ENCODE results near the gene PON1.
A peak's percentile ranks its signal among the peaks of the same experiment; 100 is the strongest.

The PON1 gene

GRCh38 chr7:95316588-95316987 lies 7.7 kb downstream of the PON1 start:
- DNase-seq, result no peak

- no peak for DNase-seq
These were observed 11.8 kb downstream of the PON1 start for GRCh38 chr7:95312561-95312960.

- DNase-seq, result no peak
These were observed 12.9 kb downstream of the PON1 start for GRCh38 chr7:95311389-95311788.

GRCh38 chr7:95309951-95310350 lies 14.4 kb downstream of the PON1 start:
- no peak for DNase-seq

- DNase-seq, result no peak
These were observed 19.3 kb downstream of the PON1 start for GRCh38 chr7:95304990-95305389.

- no peak for DNase-seq
These were observed 21.1 kb downstream of the PON1 start for GRCh38 chr7:95303013-95303905.

- DNase-seq, result no peak
These were observed 26.2 kb downstream of the PON1 start for GRCh38 chr7:95298091-95298490.

GRCh38 chr7:95297041-95297440 lies 27.3 kb downstream of the PON1 start:
- no peak for DNase-seq

- DNase-seq, result no peak
These were observed 27.9 kb downstream of the PON1 start for GRCh38 chr7:95296456-95296855.

- no peak for DNase-seq
These were observed 28.9 kb downstream of the PON1 start for GRCh38 chr7:95295397-95295796.

GRCh38 chr7:95290166-95290830 lies 34.0 kb downstream of the PON1 start:
- no peak for DNase-seq

GRCh38 chr7:95286096-95286495 lies 38.2 kb downstream of the PON1 start:
- no peak for DNase-seq

GRCh38 chr7:95279417-95279816 lies 44.9 kb downstream of the PON1 start:
- no peak for DNase-seq

- no peak for DNase-seq
These were observed 48.2 kb downstream of the PON1 start for GRCh38 chr7:95276114-95276513.

GRCh38 chr7:95269640-95270039 lies 54.7 kb downstream of the PON1 start:
- DNase-seq, result no peak

GRCh38 chr7:95267754-95268153 lies 56.6 kb downstream of the PON1 start:
- DNase-seq, result no peak

GRCh38 chr7:95265634-95266033 lies 58.7 kb downstream of the PON1 start:
- no peak for DNase-seq

GRCh38 chr7:95264363-95264891 lies 59.9 kb downstream of the PON1 start:
- no peak for DNase-seq

GRCh38 chr7:95263785-95264362 lies 60.5 kb downstream of the PON1 start:
- DNase-seq, result no peak

- DNase-seq, result no peak
These were observed 61.5 kb downstream of the PON1 start for GRCh38 chr7:95262875-95263274.

GRCh38 chr7:95261895-95262415 lies 62.4 kb downstream of the PON1 start:
- DNase-seq, result no peak

GRCh38 chr7:95255691-95256090 lies 68.6 kb downstream of the PON1 start:
- peak in 1 of 3 donors; percentile 3 for DNase-seq

- DNase-seq, result no peak
These were observed 70.3 kb downstream of the PON1 start for GRCh38 chr7:95253986-95254385.
